Measurements from ENCODE around the gene SLC40A1. TPM values are rescaled to one million over a fixed set of nuclear protein-coding genes. Genes with fewer than 3 reads are reported as not detected.

SLC40A1 gene
- total and polyA plus RNA-seq, 10 of the 15 experiments (the other 5 are each of a cell fraction or from before 2014, with no cell fraction given) = 0.01 to 0.38 (median 0.08) TPM; not detected in 7

DNA sequence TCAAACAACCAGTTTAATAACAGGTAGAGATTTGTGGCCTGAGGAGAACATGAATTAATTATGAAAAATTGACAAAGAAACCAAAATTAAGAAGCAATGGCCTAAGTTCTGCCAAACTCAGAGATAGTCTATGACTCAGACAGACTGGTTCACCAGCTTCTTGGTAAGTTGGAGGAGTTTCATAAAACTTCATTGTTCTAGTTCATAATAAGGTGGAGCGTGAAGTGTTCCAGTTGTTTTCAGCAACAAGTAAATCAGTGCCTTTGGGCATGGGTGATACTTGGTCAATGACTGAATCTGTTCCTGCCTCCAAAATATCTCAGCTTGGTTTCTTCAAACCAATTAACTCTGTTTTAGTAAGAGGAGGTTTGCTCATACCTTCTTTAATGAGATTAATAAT lies 40.0 kb downstream of the SLC40A1 start:
- no TSS peak for BruUV-seq (replicated peaks)
- no peaks in the 10 kb centered on the region for H3K36me3 ChIP-seq (ENCODE audit: control insufficient read depth in 2 of 2, insufficient read depth in 2 of 2, low read length in 1 of 2)
- CTCF ChIA-PET = interaction anchor here (0.7 kb wide), 1 partner anchor 60 kb away, joined by 3 read pairs; no protein-coding TSS in a partner anchor

More for the DNA sequence above, 40.0 kb downstream of the SLC40A1 start:
- H3K9me3 ChIP-seq (replicated peaks; ENCODE audit: control insufficient read depth, insufficient read depth, low read length) = no peaks in the 10 kb centered on the region
- H3K4me3 ChIP-seq = no peak overlapping the region
- intact Hi-C loops (cut with micrococcal nuclease; ENCODE audit: unreplicated experiment) = no loop called here
- no peaks in the 10 kb centered on the region for H3K79me2 ChIP-seq (ENCODE audit: control insufficient read depth, insufficient read depth, low read length)
- H3K4me1 ChIP-seq (ENCODE audit: control insufficient read depth, insufficient read depth, low read length) = no peaks in the 10 kb centered on the region
- TF ChIP-seq, protein P1, sequence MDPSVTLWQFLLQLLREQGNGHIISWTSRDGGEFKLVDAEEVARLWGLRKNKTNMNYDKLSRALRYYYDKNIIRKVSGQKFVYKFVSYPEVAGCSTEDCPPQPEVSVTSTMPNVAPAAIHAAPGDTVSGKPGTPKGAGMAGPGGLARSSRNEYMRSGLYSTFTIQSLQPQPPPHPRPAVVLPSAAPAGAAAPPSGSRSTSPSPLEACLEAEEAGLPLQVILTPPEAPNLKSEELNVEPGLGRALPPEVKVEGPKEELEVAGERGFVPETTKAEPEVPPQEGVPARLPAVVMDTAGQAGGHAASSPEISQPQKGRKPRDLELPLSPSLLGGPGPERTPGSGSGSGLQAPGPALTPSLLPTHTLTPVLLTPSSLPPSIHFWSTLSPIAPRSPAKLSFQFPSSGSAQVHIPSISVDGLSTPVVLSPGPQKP (IDR thresholded peaks at IDR 0.05; ENCODE audit: low read depth, low read length) = no peak
- TF ChIP-seq MTA2 (IDR thresholded peaks at IDR 0.05; ENCODE audit: low read depth) = no peak
- TF ChIP-seq, protein P2, sequence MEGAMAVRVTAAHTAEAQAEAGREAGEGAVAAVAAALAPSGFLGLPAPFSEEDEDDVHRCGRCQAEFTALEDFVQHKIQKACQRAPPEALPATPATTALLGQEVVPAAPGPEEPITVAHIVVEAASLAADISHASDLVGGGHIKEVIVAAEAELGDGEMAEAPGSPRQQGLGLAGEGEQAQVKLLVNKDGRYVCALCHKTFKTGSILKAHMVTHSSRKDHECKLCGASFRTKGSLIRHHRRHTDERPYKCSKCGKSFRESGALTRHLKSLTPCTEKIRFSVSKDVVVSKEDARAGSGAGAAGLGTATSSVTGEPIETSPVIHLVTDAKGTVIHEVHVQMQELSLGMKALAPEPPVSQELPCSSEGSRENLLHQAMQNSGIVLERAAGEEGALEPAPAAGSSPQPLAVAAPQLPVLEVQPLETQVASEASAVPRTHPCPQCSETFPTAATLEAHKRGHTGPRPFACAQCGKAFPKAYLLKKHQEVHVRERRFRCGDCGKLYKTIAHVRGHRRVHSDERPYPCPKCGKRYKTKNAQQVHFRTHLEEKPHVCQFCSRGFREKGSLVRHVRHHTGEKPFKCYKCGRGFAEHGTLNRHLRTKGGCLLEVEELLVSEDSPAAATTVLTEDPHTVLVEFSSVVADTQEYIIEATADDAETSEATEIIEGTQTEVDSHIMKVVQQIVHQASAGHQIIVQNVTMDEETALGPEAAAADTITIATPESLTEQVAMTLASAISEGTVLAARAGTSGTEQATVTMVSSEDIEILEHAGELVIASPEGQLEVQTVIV (IDR thresholded peaks at IDR 0.05; ENCODE audit: borderline replicate concordance, partially characterized antibody) = no peak
- TF ChIP-seq EED (IDR thresholded peaks at IDR 0.05; ENCODE audit: low read depth) = no peak
- no peak for TF ChIP-seq SIN3A (IDR thresholded peaks at IDR 0.05; ENCODE audit: low read depth, low read length)
- TF ChIP-seq, protein P3, sequence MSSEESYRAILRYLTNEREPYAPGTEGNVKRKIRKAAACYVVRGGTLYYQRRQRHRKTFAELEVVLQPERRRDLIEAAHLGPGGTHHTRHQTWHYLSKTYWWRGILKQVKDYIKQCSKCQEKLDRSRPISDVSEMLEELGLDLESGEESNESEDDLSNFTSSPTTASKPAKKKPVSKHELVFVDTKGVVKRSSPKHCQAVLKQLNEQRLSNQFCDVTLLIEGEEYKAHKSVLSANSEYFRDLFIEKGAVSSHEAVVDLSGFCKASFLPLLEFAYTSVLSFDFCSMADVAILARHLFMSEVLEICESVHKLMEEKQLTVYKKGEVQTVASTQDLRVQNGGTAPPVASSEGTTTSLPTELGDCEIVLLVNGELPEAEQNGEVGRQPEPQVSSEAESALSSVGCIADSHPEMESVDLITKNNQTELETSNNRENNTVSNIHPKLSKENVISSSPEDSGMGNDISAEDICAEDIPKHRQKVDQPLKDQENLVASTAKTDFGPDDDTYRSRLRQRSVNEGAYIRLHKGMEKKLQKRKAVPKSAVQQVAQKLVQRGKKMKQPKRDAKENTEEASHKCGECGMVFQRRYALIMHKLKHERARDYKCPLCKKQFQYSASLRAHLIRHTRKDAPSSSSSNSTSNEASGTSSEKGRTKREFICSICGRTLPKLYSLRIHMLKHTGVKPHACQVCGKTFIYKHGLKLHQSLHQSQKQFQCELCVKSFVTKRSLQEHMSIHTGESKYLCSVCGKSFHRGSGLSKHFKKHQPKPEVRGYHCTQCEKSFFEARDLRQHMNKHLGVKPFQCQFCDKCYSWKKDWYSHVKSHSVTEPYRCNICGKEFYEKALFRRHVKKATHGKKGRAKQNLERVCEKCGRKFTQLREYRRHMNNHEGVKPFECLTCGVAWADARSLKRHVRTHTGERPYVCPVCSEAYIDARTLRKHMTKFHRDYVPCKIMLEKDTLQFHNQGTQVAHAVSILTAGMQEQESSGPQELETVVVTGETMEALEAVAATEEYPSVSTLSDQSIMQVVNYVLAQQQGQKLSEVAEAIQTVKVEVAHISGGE (CRISPR knock-in tag; IDR thresholded peaks at IDR 0.05) = no peak
- no peak for TF ChIP-seq WRNIP1 (IDR thresholded peaks at IDR 0.05; ENCODE audit: borderline replicate concordance, low read depth, low read length)
- no peak for TF ChIP-seq SIX5 (IDR thresholded peaks at IDR 0.05; ENCODE audit: low read depth, low read length, severe bottlenecking)
- no peak for TF ChIP-seq PAX5 (IDR thresholded peaks at IDR 0.05; ENCODE audit: borderline replicate concordance, low read depth, low read length)
- TF ChIP-seq RELA (IDR thresholded peaks at IDR 0.05; ENCODE audit: borderline replicate concordance, partially characterized antibody) = no peak
- TF ChIP-seq JUNB (IDR thresholded peaks at IDR 0.05) = no peak
- TF ChIP-seq POLR2AphosphoS5 (IDR thresholded peaks at IDR 0.05; ENCODE audit: low read length) = no peak
- TF ChIP-seq, protein P4, sequence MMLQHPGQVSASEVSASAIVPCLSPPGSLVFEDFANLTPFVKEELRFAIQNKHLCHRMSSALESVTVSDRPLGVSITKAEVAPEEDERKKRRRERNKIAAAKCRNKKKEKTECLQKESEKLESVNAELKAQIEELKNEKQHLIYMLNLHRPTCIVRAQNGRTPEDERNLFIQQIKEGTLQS (IDR thresholded peaks at IDR 0.05; ENCODE audit: borderline replicate concordance, extremely low read depth, low read depth, low read length) = no peak
- TF ChIP-seq, protein P5, sequence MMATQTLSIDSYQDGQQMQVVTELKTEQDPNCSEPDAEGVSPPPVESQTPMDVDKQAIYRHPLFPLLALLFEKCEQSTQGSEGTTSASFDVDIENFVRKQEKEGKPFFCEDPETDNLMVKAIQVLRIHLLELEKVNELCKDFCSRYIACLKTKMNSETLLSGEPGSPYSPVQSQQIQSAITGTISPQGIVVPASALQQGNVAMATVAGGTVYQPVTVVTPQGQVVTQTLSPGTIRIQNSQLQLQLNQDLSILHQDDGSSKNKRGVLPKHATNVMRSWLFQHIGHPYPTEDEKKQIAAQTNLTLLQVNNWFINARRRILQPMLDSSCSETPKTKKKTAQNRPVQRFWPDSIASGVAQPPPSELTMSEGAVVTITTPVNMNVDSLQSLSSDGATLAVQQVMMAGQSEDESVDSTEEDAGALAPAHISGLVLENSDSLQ (IDR thresholded peaks at IDR 0.05) = no peak
- in situ Hi-C loops (cut with MboI) = no loop called here
- no peaks in the 10 kb centered on the region for H4K20me1 ChIP-seq (ENCODE audit: control insufficient read depth, insufficient read depth)
- SMC1A ChIA-PET (ENCODE audit: uncharacterized antibody, unreplicated experiment) = interaction anchor here (0.7 kb wide), 1 partner anchor 8 kb away, joined by 3 read pairs; no protein-coding TSS in a partner anchor
- WGBS (ENCODE audit: insufficient coverage, insufficient replicate concordance, low lambda C conversion rate, missing lambda C conversion rate) = 88% methylated on average over 1 of the region's 1 CpG
- no peak overlapping the region for H3K27ac ChIP-seq (ENCODE audit: control insufficient read depth, insufficient read depth)
- H3K9ac ChIP-seq (ENCODE audit: control insufficient read depth, insufficient read depth, low read length) = no peak overlapping the region
- no peak for ATAC-seq
- RAD21 ChIA-PET (ENCODE audit: unreplicated experiment) = no interaction called here
- POLR2A ChIA-PET = no interaction called here
- no peaks in the 10 kb centered on the region for H3K27me3 ChIP-seq (replicated peaks in 1 of 2; ENCODE audit: control insufficient read depth in 2 of 2, insufficient read depth in 2 of 2, low read length in 1 of 2)
- no peak for DNase-seq (ENCODE audit: low read depth, low spot score)
- H2AFZ ChIP-seq (ENCODE audit: control insufficient read depth, low read depth, low read length) = no peak overlapping the region
- no peak overlapping the region for H3K4me2 ChIP-seq (ENCODE audit: control insufficient read depth, insufficient read depth)
- FAIRE-seq = no peak

Data from GM12878 (cell line).